ENCODE measurements around the gene TTC24.

- no peak for TF ChIP-seq CTCF (IDR thresholded peaks at IDR 0.05; ENCODE audit: low read depth, low read length)
- no peak for TF ChIP-seq POLR2A (IDR thresholded peaks at IDR 0.05; ENCODE audit: extremely low read depth, insufficient read length)
- TF ChIP-seq MAX (IDR thresholded peaks at IDR 0.05; ENCODE audit: low read depth, low read length): no peak
- no peak for TF ChIP-seq MYC (IDR thresholded peaks at IDR 0.05; ENCODE audit: low read depth, low read length)
These were observed 27.0 kb upstream of the TTC24 start for GRCh38 chr1:156552518-156552917.

Data from NB4 (cell line).